GM18870 (cell line): Measurements from ENCODE around the gene CCDC57.

Experiments
- ATAC-seq: cut with Tn5 transposase; IDR thresholded peaks from one replicate; pipeline ENCODE4 v1.9.1; 2021; ENCODE audit warnings: moderate library complexity; ENCODE audit not compliant: unreplicated experiment

CCDC57 gene

GRCh38 chr17:82096709-82097183 lies 115.9 kb downstream of the CCDC57 start:
- ATAC-seq, result no peak

- ATAC-seq, result no peak
These were observed 116.6 kb downstream of the CCDC57 start for GRCh38 chr17:82095777-82096708.

GRCh38 chr17:82094931-82095776 lies 117.5 kb downstream of the CCDC57 start:
- no peak for ATAC-seq

GRCh38 chr17:82092995-82093751 lies 119.5 kb downstream of the CCDC57 start:
- no peak for ATAC-seq

GRCh38 chr17:82092628-82092994 lies 120.0 kb downstream of the CCDC57 start:
- ATAC-seq, result no peak

- ATAC-seq, result no peak
These were observed 120.5 kb downstream of the CCDC57 start for GRCh38 chr17:82092094-82092586.

GRCh38 chr17:82091264-82092066 lies 121.2 kb downstream of the CCDC57 start:
- no peak for ATAC-seq

- ATAC-seq, result no peak
These were observed 121.9 kb downstream of the CCDC57 start for GRCh38 chr17:82090549-82091263.

- no peak for ATAC-seq
These were observed 122.7 kb downstream of the CCDC57 start for GRCh38 chr17:82089723-82090548.

- no peak for ATAC-seq
These were observed 123.6 kb downstream of the CCDC57 start for GRCh38 chr17:82088838-82089722.

GRCh38 chr17:82087961-82088837 lies 124.4 kb downstream of the CCDC57 start:
- no peak for ATAC-seq

GRCh38 chr17:82086941-82087906 lies 125.4 kb downstream of the CCDC57 start:
- ATAC-seq, result no peak

GRCh38 chr17:82085931-82086764 lies 126.5 kb downstream of the CCDC57 start:
- no peak for ATAC-seq

- ATAC-seq, result no peak
These were observed 127.4 kb downstream of the CCDC57 start for GRCh38 chr17:82085031-82085861.
